ENCODE measurements around the gene PTOV1.

Gene PTOV1

GRCh38 chr19:49820125-49820524, 30.8 kb upstream of the PTOV1 start:
- Histone ChIP-seq H3K9me3 (ENCODE audit: control insufficient read depth, low read depth, low read length) (no peaks in the 10 kb centered on the region), H3K27me3 (ENCODE audit: control insufficient read depth, insufficient read depth, low read length) (no peaks in the 10 kb centered on the region), H3K9ac (ENCODE audit: low read length) (no peak overlapping the region), H3K4me3 (ENCODE audit: low read length) (no peak overlapping the region), H3K4me1 (ENCODE audit: control insufficient read depth, low read depth, low read length) (peaks cover 5% of the 10 kb centered on the region), H3K27ac (ENCODE audit: low read length) (no peak overlapping the region), H3K36me3 (ENCODE audit: control insufficient read depth, low read depth, low read length) (peaks cover 12% of the 10 kb centered on the region)

GRCh38 chr19:49823472-49823871, 27.5 kb upstream of the PTOV1 start:
- Histone ChIP-seq H3K4me3 (ENCODE audit: low read length) (no peak overlapping the region), H3K9ac (ENCODE audit: low read length) (no peak overlapping the region), H3K4me1 (ENCODE audit: control insufficient read depth, low read depth, low read length) (peaks cover 5% of the 10 kb centered on the region), H3K27ac (ENCODE audit: low read length) (no peak overlapping the region), H3K36me3 (ENCODE audit: control insufficient read depth, low read depth, low read length) (peaks cover 12% of the 10 kb centered on the region), H3K27me3 (ENCODE audit: control insufficient read depth, insufficient read depth, low read length) (no peaks in the 10 kb centered on the region), H3K9me3 (ENCODE audit: control insufficient read depth, low read depth, low read length) (no peaks in the 10 kb centered on the region)

DNA sequence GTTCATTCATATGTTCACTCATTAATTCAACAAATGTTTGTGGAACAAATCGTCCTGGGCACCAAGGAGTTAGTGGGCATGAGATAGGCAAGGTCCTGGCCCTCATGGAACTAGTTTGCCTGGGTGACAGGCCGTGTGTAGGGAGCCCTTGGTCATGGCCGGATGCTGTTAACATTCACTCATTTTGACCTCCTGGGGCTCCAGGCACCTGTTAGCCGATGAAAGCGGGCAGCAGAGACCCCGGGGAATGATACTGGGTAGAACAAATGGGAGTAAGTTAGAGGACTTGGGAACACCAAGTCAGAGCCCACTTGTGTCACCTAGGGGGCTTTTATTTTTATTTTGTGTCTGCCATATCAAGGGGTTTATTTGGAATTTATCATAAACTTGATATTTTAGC, 26.3 kb upstream of the PTOV1 start:
- Histone ChIP-seq H3K4me1 (ENCODE audit: control insufficient read depth, low read depth, low read length) (no peaks in the 10 kb centered on the region), H3K4me3 (ENCODE audit: low read length) (no peak overlapping the region), H3K36me3 (ENCODE audit: control insufficient read depth, low read depth, low read length) (peaks cover 12% of the 10 kb centered on the region), H3K9ac (ENCODE audit: low read length) (no peak overlapping the region), H3K27me3 (ENCODE audit: control insufficient read depth, insufficient read depth, low read length) (no peaks in the 10 kb centered on the region), H3K9me3 (ENCODE audit: control insufficient read depth, low read depth, low read length) (no peaks in the 10 kb centered on the region), H3K27ac (ENCODE audit: low read length) (no peak overlapping the region)

DNA sequence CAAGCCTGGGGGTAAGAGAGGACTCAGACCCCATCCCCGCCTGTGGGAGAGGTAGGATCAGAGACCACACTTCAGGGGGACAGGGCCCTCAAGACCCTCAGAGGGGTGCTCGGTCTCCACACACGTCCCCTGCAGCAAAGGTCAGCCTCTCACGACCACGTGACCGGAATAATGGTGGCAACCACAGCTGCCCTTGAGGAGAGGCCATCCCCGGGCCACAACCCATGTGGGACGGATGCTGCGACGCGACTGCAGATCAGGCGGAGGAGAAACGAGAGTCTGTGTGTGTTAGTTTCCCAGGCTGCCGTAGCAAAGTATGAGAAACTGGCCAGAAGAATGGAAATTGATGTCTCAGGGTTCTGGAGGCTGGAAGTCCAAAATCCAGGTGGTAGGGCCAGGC, 23.9 kb upstream of the PTOV1 start:
- Histone ChIP-seq H3K27ac (ENCODE audit: low read length) (no peak overlapping the region), H3K4me1 (ENCODE audit: control insufficient read depth, low read depth, low read length) (no peaks in the 10 kb centered on the region), H3K36me3 (ENCODE audit: control insufficient read depth, low read depth, low read length) (peaks cover 17% of the 10 kb centered on the region), H3K9ac (ENCODE audit: low read length) (no peak overlapping the region), H3K4me3 (ENCODE audit: low read length) (no peak overlapping the region), H3K27me3 (ENCODE audit: control insufficient read depth, insufficient read depth, low read length) (no peaks in the 10 kb centered on the region), H3K9me3 (ENCODE audit: control insufficient read depth, low read depth, low read length) (no peaks in the 10 kb centered on the region)

GRCh38 chr19:49829200-49829599, 21.8 kb upstream of the PTOV1 start:
- Histone ChIP-seq H3K27ac (ENCODE audit: low read length) (no peak overlapping the region), H3K27me3 (ENCODE audit: control insufficient read depth, insufficient read depth, low read length) (no peaks in the 10 kb centered on the region), H3K9me3 (ENCODE audit: control insufficient read depth, low read depth, low read length) (no peaks in the 10 kb centered on the region), H3K36me3 (ENCODE audit: control insufficient read depth, low read depth, low read length) (peaks cover 23% of the 10 kb centered on the region), H3K4me3 (ENCODE audit: low read length) (no peak overlapping the region), H3K9ac (ENCODE audit: low read length) (no peak overlapping the region), H3K4me1 (ENCODE audit: control insufficient read depth, low read depth, low read length) (no peaks in the 10 kb centered on the region)

DNA sequence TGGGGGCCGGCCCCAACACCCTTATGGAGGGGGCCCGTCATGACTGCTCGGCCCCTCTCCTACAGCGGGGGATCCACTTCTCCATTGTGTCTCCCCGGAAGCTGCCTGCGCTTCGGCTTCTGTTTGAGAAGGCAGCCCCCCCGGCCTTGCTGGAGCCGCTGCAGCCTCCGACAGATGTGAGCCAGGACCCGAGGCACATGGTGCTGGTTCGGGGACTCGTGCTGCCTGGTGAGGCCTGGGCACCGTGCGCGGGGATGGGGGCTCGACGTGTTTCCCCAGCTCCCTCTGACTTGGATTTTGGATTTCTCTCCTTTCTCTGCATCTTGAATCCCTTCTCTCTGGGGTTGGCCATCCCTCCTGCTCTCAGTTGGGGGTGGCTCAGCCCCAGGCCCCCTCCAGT, 21.2 kb upstream of the PTOV1 start:
- Histone ChIP-seq H3K36me3 (ENCODE audit: control insufficient read depth, low read depth, low read length) (peaks cover 23% of the 10 kb centered on the region), H3K4me3 (ENCODE audit: low read length) (no peak overlapping the region), H3K9me3 (ENCODE audit: control insufficient read depth, low read depth, low read length) (no peaks in the 10 kb centered on the region), H3K27ac (ENCODE audit: low read length) (no peak overlapping the region), H3K4me1 (ENCODE audit: control insufficient read depth, low read depth, low read length) (no peaks in the 10 kb centered on the region), H3K27me3 (ENCODE audit: control insufficient read depth, insufficient read depth, low read length) (no peaks in the 10 kb centered on the region), H3K9ac (ENCODE audit: low read length) (no peak overlapping the region)

- no peaks in the 10 kb centered on the region for H3K4me1 ChIP-seq (ENCODE audit: control insufficient read depth, low read depth, low read length)
- no peaks in the 10 kb centered on the region for H3K27me3 ChIP-seq (ENCODE audit: control insufficient read depth, insufficient read depth, low read length)
- H3K36me3 ChIP-seq (ENCODE audit: control insufficient read depth, low read depth, low read length) = peaks cover 28% of the 10 kb centered on the region
- no peaks in the 10 kb centered on the region for H3K9me3 ChIP-seq (ENCODE audit: control insufficient read depth, low read depth, low read length)
- no peak overlapping the region for H3K4me3 ChIP-seq (ENCODE audit: low read length)
- no peak overlapping the region for H3K9ac ChIP-seq (ENCODE audit: low read length)
- no peak overlapping the region for H3K27ac ChIP-seq (ENCODE audit: low read length)
These were observed 20.2 kb upstream of the PTOV1 start for GRCh38 chr19:49830766-49831165.

DNA sequence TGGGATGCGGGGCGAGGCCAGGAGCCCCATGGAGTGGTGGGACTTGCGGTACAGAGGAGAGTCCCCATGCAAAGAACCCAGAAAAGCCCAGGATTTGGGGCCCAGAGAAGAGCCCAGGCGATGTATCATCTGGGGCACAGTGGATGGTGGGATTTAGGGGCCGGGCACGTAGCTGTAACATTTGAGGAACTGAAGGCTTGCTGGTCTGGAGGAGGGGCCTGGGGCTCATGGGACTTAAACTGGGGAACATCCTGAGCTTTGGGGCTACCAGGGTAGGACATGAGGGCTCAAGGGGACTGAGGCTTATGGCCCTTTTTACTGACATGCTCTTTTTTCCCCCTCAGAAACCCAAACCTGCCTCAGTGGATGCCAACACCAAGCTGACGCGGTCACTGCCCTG, 19.4 kb upstream of the PTOV1 start:
- Histone ChIP-seq H3K4me3 (ENCODE audit: low read length) (no peak overlapping the region), H3K27me3 (ENCODE audit: control insufficient read depth, insufficient read depth, low read length) (no peaks in the 10 kb centered on the region), H3K27ac (ENCODE audit: low read length) (no peak overlapping the region), H3K36me3 (ENCODE audit: control insufficient read depth, low read depth, low read length) (peaks cover 31% of the 10 kb centered on the region), H3K9ac (ENCODE audit: low read length) (no peak overlapping the region), H3K4me1 (ENCODE audit: control insufficient read depth, low read depth, low read length) (no peaks in the 10 kb centered on the region), H3K9me3 (ENCODE audit: control insufficient read depth, low read depth, low read length) (no peaks in the 10 kb centered on the region)

GRCh38 chr19:49832556-49832955, 18.4 kb upstream of the PTOV1 start:
- Histone ChIP-seq H3K4me1 (ENCODE audit: control insufficient read depth, low read depth, low read length) (no peaks in the 10 kb centered on the region), H3K9ac (ENCODE audit: low read length) (no peak overlapping the region)

DNA sequence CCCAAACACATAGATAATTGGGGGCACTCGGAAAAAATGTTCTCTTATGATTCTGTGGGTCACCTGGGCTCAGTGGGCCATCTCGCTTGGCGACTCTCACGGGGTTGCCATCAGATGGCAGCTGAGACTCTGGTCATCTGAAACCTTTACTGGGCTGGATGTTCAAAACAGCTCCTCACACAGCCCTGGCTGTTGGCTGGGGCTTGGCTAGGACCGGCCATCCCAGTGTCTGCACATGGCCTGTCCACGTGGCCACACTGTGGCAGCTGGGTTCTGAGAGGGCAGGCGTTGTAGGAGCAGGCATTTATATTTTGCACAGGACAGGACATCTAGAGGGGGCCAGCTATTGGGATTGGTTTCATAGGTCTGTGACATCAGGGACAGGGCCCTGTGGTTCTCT, 17.4 kb upstream of the PTOV1 start:
- Histone ChIP-seq H3K4me1 (ENCODE audit: control insufficient read depth, low read depth, low read length) (no peaks in the 10 kb centered on the region), H3K27me3 (ENCODE audit: control insufficient read depth, insufficient read depth, low read length) (no peaks in the 10 kb centered on the region), H3K9me3 (ENCODE audit: control insufficient read depth, low read depth, low read length) (no peaks in the 10 kb centered on the region), H3K4me3 (ENCODE audit: low read length) (no peak overlapping the region), H3K9ac (ENCODE audit: low read length) (no peak overlapping the region), H3K27ac (ENCODE audit: low read length) (no peak overlapping the region), H3K36me3 (ENCODE audit: control insufficient read depth, low read depth, low read length) (peaks cover 32% of the 10 kb centered on the region)

More at GRCh38 chr19:49832556-49832955, 18.4 kb upstream of the PTOV1 start:
- H3K9me3 ChIP-seq (ENCODE audit: control insufficient read depth, low read depth, low read length) = no peaks in the 10 kb centered on the region
- H3K36me3 ChIP-seq (ENCODE audit: control insufficient read depth, low read depth, low read length) = peaks cover 31% of the 10 kb centered on the region
- H3K27ac ChIP-seq (ENCODE audit: low read length) = no peak overlapping the region
- H3K4me3 ChIP-seq (ENCODE audit: low read length) = no peak overlapping the region
- H3K27me3 ChIP-seq (ENCODE audit: control insufficient read depth, insufficient read depth, low read length) = no peaks in the 10 kb centered on the region

- Histone ChIP-seq H3K27ac (ENCODE audit: low read length) (no peak overlapping the region), H3K27me3 (ENCODE audit: control insufficient read depth, insufficient read depth, low read length) (no peaks in the 10 kb centered on the region), H3K4me1 (ENCODE audit: control insufficient read depth, low read depth, low read length) (no peaks in the 10 kb centered on the region), H3K4me3 (ENCODE audit: low read length) (no peak overlapping the region), H3K9ac (ENCODE audit: low read length) (no peak overlapping the region), H3K9me3 (ENCODE audit: control insufficient read depth, low read depth, low read length) (no peaks in the 10 kb centered on the region), H3K36me3 (ENCODE audit: control insufficient read depth, low read depth, low read length) (peaks cover 45% of the 10 kb centered on the region)
These were observed 15.4 kb upstream of the PTOV1 start for GRCh38 chr19:49835562-49835961.

GRCh38 chr19:49836176-49837008, 14.6 kb upstream of the PTOV1 start:
- no peak overlapping the region for H3K9ac ChIP-seq (ENCODE audit: low read length)
- H3K36me3 ChIP-seq (ENCODE audit: control insufficient read depth, low read depth, low read length) = peaks cover 43% of the 10 kb centered on the region

More at GRCh38 chr19:49836176-49837008, 14.6 kb upstream of the PTOV1 start:
- no peaks in the 10 kb centered on the region for H3K9me3 ChIP-seq (ENCODE audit: control insufficient read depth, low read depth, low read length)
- H3K27ac ChIP-seq (ENCODE audit: low read length) = no peak overlapping the region
- no peak overlapping the region for H3K4me3 ChIP-seq (ENCODE audit: low read length)
- no peaks in the 10 kb centered on the region for H3K4me1 ChIP-seq (ENCODE audit: control insufficient read depth, low read depth, low read length)
- no peaks in the 10 kb centered on the region for H3K27me3 ChIP-seq (ENCODE audit: control insufficient read depth, insufficient read depth, low read length)

Measured in iPS-18a (cell line).